ENCODE results near the gene SHB.

The SHB gene, protein sequence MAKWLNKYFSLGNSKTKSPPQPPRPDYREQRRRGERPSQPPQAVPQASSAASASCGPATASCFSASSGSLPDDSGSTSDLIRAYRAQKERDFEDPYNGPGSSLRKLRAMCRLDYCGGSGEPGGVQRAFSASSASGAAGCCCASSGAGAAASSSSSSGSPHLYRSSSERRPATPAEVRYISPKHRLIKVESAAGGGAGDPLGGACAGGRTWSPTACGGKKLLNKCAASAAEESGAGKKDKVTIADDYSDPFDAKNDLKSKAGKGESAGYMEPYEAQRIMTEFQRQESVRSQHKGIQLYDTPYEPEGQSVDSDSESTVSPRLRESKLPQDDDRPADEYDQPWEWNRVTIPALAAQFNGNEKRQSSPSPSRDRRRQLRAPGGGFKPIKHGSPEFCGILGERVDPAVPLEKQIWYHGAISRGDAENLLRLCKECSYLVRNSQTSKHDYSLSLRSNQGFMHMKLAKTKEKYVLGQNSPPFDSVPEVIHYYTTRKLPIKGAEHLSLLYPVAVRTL

DNA sequence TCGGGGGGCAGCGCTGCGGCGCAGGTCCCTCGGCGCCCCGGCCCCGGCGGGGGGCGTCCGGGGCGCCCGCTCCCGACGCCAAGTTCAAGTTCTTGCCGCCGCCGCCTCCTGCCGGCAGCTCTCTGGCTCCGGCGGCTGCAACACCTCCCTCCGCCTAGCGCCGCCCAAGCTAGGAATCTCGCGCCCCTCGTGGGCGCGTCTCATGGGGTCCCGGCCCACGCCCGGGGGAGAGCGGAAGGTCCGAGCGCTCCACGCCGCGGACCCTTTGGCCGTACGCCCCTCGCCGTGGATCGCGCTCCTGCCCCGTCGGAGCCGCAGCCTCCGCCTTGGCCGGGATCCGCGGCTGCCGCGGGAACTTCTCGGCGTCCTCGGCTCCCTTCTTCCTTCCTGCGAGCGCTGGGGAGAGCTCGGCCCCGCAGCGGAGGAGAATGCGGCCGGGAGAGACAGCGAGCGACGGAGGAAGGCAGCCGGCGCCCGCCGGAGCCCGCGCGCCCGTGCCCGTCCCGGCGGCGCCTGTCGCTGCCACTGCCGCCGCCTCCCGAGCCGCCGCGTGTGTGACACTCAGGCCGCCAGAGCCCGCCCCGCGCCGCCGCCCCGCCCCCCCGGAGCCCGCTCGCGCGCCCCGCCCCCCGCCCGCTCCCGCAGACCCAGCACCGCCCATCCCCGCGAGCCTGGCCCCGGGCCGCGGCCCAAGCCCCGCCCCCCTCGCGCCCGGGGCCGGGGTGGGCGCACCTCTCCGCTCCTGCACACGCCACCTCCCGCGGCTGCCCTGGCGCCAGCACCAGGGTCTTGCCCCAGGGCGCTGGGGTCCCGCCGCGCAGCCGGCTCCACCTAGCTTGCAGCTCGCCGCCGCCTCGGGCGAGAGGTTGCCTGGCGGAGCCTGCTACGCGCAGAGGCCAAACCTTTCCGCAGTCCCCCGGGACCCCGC is at the start of gene SHB:
TSS of gene SHB (minus strand) at position 527 of the 928 bp plus-strand sequence. CDS start 582 bp downstream, outside the sequence.
- no peak for DNase-seq

DNA sequence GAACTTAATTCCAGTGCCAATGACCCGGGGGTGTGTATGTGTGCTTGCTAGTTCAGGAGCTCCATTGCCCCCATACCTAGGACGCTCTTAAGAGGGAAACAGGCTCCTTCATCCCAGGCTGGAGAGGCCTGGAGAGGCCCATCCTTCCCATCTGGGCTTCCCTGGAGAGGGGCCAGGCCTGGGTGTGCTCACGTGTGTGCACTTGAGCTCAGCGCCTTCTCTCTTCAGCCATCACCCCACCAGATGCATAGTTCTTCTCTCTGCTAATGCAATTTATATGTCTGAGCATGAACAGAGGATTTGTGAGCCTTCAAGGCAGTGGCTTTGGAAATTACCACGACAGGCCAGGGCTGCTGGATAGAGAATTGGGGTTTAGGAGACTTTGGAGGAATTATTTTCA is 48.6 kb upstream of the SHB start:
- peak; percentile 52 for DNase-seq

DNA sequence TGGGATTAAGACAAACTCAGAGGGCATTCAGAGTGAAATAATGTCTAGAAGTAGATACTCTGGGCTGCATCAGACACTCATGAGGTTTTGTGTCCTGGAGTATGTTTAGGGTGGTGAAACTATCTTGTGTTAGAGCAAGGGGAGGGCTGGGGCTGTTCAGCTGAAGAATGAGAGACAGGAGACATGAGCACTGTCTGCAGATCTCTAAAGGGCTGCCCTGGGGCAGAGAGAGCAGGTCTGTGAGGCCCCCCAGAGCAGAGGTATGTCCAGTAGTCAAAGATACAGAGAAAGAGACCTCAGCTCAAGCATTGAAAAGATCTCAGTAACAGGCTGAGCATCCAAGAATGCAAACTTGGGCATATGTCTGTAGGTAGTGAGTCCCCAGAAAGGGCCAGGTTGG is 45.9 kb upstream of the SHB start:
- no peak for DNase-seq

DNA sequence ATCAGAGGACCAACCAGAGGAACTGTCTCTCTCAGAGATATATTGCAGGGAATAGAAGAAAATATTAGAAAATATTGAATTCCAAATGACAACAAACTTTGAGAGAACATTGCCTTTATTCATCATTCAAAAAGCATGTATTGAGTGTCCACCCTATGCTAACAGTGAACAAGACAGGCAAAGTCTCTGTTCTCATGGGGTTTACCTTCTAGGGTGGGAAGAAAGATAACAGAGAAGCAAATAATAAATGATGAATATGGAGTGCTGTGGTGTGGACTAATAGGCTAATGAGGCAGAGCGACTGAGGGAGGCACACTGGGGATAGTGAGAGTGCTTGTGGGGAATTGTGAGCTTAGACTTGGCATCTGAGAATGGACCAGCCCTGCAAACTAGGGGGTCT is 43.4 kb upstream of the SHB start:
- no peak for DNase-seq

DNA sequence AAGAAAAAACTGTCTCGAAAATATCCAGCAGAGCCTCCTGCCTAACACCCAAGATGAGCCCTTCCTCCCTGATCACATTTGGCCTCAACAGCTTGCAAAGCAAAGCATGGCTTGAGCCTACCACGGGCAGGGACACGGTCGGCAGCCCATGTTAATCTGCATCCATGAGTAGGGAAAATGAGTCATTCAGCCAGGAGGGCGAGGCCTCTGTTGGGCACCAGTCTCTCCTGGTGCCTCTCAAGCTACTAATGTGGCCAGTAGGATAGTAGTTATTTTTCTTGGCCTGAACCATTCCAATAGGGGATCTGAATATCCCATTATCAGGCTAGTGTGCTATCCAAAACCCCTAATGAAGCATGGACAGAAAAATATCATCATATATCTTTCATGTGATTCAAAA is 43.0 kb upstream of the SHB start:
- no peak for DNase-seq

DNA sequence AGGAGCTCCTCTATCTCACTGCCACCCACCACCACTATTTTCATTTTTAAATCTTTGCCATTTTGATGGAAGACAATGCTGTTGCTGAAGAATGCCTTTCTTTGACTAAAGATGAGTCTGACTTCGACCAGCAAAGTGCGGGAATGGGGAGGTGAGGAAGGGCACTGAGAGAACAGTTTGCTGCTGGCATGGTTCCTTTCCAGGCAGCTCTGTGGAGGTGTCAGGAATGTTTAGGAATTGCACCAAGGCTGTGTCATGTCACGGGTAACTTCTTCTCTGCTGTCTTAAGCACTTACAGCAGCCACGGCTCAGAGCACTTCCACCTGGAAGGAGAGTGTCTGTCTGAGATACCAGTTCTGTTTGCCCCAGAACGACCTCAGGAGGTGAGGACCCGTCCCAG is 41.4 kb upstream of the SHB start:
- no peak for DNase-seq

DNA sequence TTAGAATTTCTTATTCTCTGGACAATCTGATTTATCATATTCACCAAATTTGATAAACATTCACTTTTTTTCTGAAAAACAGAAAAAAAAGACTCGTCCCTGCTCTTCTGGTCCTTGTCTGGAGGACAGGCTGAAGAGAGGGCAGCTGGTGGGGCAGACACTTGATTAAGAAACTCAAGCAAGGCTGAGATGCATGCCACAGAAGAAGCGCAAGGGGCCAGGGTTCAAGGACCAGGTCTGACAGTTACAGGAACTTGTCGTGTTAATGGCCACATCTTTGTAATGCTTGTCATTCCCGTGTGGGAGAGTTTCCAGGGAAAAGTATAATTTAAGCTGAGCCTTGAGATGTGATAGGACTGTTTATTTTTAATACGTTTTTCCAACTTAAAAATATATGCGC is 40.6 kb upstream of the SHB start:
- DNase-seq = no peak

DNA sequence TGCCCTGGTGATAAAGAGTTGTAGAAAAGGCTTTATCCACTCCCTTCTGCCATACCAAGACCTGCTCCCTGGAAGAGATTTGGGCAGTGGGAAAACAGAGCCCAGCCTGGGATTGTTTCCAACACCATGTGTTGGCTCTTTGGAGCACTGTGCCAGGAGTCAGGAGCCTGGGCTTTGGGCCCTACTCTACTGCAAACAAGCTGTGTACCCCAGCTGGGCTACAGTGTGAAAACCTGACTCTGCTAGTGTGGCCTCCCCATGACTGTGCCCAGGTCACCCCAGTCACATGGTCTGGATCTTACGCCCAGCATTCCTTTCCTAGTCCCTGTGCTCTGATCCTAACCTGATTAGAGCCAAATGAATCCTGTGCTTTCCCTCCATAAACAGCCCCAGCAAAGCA is 39.3 kb upstream of the SHB start:
- DNase-seq = no peak

DNA sequence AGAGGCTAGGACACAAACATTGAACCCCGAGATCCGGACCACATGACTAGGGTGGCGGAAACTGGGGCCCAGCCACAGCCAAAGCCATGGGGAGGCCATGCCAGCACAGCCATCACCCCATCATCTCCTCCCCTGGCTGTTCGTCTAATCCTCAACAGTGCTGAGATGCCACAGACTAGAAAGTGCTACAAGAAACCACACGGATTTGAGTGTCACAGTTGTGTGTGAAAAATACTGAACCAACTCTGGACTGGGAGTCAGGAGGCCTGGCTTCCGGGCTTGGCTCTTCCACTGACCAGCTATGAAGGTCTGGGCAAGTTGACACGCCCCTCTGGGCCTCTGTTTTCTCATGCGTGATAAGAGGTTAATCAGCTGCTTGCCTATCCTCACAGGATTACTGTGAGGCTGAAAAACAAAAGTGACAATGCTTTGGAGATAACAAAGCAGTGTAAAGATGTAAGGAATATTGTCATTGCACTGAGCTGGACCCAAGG is 38.8 kb upstream of the SHB start:
- DNase-seq = no peak

DNA sequence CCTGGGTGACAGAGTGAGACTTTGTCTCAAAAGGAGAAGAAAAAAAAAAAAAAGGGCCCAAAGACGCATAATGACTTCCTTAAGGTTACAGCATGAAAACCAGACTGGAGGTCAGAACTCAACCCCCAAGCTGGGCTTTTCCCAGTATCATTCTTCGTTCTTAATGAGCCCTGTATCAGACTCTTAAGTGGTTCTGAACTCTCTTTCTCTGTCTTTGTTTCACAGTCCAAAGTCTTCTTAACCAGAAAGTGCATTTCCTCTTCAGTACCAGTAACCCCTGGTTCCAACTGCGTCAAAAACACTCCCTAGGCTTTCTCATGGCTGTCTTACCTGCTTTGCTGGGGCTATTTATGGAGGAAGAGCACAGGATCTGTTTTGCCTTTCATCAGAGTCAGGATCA is 38.4 kb upstream of the SHB start:
- DNase-seq = no peak

DNA sequence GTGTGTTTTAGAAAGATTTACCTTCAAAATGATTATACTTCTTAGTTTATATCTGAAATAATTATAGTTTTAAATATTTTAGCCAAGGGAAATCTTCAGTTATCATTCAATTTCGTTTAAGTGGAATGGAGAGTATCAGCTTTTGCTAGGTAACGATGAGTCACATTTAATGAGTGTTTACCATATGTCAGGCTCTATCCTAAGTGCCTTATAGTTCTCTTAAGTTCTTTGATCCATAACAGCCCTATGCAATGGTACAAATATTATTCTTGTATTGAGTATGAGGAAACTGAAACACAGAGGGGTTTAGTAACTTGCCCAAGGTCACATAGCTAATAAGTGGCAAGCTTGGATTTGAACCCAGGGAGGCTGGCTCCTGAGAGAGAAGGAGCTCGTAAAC is 37.5 kb upstream of the SHB start:
- DNase-seq = peak; percentile 16

DNA sequence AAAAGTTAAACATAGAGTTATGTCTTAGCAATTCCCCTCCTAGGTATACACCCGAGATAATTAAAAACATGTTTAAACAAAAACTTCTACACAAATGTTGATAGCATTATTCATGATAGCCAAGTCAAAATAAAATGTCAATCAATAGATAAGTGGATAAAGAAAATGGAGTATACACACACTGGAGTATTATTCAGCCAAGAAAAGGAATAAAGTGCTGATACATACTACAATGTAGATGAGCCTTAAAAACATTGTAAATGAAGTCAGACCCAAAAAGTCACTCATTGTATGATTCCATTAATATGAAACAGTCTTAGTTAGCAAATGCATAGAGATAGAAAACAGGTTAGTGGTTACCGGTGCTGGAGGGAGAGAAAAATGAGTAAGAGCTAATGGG is 34.3 kb upstream of the SHB start:
- DNase-seq = no peak

DNA sequence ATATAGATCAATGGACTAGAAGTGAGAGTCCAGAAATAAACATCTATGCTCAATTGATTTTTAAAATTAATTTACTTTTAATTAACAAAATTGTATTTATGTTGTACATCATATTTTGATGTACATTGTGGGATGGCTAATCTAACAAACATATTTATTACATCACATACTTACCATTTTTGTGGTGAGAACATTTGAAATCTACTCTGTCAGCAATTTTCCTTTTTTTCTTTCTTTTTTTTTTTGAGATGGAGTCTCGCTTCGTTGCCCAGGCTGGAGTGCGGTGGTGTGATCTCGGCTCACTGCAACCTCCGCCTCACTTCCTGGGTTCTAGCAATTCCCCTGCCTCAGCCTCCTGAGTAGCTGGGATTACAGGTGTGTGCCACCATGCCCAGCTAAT is 32.4 kb upstream of the SHB start:
- DNase-seq = no peak

DNA sequence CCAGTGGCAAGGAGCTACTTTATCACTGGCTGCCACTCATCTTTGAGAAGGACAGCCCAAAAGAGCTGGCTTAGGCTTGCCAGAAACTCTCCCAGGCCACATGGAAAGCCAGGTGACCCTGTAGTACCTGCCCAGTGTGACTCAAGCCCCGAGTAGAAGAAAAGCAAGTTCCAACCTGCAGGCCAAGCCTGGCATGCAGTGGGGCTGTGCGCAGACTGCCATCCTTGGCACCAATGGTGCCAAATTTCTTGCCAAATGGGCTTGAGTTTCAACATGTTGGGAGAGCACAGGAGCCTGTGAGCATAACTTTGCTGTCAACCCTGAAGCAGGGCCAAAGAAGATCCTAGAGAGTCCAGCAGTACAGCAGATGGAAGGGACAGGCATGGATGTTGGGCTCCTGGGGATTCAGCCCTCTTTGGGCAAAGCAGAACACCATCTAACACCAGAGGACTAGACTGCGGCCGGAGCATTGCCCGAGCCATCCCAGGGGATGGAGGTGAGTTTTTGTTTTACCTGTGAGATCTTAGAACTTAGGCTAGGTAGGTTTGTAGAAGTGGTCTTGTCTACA is 27.3 kb upstream of the SHB start:
- no peak for DNase-seq

DNA sequence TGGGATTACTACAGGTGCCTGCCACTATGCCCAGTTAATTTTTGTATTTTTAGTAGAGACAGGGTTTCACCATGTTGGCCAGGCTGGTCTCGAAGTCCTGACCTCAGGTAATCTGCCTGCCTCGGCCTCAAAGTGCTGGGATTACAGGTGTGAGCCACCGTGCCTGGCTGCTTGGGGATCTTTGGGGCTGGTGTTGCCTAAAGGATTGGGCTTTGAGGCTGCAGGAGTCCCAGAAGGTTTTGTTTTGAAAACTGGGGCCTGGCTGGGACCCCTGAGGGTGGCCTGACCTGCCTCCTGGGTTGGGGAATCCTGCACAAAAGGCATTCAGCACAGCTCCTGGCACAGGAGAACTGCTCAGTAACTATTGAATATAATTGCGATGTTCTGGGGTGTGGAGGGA is 25.1 kb upstream of the SHB start:
- DNase-seq = no peak

DNA sequence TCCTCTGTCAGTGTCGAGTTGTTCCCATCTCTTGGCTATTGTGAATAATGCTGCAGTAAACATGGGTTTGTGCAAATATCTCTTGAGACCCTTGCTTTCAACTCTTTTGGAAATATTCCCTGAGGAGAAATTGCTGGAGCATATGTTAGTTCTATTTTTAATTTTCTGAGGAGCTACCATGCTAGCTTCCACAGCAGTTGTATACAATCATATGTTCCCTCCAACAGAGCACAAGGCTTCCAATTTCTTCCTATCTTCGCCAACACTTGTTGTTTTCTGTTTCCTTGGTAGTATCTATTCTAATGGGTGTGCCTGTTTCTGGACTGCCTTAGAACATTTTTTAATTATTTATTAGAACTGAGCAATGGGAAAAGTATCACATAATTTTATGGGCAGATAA is 23.6 kb upstream of the SHB start:
- no peak for DNase-seq

DNA sequence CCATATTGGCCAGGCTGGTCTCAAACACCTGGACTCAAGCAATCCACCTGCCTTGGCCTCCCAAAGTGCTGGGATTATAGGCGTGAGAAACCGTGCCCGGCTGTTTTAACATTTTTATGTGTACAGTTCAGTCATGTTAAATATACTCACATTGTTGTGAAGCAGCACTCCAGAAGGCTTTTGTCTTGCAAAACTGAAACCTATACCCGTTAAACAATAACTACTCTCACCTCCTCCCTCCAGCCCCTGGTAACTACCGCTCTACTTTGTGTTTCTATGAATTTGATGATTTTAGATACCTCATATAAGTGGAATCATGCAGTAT is 23.1 kb upstream of the SHB start:
- DNase-seq = no peak

DNA sequence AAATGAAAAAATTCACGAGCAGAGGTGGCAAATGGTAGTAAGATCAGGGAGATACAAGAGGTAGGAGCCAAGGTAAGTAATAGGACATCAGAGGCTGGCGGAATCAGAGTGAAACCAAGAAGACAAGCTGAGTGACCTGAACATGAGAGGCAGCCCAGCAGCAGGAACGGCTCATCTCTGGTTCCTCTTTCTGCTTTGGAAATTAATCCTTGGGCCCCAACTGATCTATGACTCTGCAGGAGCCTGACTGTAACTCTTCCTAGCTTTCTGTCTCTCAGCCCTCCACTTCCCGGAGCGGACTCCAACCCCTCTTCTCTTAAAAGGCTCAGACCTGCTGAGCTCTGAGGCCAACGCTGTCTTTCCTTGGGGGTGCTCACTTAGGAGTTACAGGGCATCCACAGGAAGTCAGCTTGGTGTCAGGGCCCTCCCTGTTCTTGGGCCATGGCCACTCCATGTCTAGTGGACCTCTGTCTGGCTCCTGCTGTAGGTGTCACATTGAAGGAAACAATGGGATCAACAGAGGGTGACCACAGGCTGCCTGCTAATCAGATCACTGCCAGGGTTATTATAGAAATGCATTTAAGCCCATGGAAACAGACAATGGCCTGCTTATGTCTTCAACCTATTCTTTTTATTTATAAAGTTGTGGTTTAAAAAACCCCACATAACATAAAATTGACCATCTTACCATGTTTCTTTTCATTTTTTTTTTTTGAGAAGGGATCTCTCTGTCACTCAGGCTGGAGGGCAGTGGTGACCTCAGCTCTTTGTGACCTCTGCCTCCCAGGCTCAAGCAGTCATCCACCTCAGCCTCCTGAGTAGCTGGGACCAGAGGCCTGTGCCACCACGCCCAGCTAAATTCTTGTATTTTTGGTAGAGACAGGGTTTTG is 22.5 kb upstream of the SHB start:
- no peak for DNase-seq

DNA sequence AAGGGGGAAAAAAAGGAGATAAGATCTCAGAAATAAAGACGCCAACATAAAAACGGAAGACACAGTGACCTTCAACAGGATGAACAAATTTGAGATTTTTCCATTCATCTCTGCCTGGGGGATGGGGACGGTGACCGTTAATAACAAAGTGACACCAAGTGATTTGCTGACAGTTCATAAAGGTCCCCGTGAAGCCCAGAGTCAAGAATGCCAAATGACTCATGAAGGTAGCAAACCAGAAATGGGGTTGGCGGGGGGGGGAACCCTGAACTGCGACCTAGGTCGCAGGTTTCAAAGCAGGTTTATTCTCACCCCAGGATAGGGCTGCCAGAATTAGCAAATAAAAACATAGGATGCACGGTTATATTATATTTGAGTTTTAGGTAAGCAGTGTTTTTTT is 21.1 kb upstream of the SHB start:
- no peak for DNase-seq

DNA sequence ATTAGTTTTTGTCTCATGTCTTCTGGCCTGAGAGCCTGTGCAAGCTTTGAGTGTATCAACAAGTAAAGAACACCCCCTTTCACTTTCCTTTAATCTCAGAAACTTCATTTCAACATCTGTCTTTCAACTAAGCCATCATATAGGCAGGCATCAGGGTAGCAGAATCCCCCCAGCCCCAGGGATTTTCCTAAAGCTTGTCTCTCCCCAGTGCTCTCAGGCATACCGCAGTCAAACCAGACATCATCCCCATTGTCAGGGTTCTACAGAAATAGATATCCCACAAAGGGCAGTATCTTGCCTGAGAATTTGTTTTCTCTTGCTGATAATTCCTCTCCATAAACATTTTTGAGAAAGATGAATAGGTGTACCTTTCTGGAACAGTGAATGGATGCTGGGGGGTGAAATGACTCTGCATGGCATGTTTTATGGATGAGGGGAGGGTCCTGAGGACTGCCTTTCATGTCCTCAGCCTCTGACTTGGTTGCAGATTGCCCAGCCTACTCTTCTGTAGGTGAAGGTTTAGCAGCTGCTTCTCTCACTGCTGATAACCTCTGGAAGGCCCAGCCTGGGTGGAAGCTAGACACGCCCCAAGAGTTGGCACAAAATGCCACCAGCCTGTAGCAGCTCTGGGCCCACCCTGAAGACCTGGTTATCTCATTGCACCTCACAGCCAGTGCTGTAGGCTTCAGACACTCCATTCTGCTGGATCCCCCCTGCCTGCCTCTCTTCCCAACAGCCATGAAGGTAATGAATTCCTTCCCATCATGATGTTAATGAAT is 20.5 kb upstream of the SHB start:
- no peak for DNase-seq

DNA sequence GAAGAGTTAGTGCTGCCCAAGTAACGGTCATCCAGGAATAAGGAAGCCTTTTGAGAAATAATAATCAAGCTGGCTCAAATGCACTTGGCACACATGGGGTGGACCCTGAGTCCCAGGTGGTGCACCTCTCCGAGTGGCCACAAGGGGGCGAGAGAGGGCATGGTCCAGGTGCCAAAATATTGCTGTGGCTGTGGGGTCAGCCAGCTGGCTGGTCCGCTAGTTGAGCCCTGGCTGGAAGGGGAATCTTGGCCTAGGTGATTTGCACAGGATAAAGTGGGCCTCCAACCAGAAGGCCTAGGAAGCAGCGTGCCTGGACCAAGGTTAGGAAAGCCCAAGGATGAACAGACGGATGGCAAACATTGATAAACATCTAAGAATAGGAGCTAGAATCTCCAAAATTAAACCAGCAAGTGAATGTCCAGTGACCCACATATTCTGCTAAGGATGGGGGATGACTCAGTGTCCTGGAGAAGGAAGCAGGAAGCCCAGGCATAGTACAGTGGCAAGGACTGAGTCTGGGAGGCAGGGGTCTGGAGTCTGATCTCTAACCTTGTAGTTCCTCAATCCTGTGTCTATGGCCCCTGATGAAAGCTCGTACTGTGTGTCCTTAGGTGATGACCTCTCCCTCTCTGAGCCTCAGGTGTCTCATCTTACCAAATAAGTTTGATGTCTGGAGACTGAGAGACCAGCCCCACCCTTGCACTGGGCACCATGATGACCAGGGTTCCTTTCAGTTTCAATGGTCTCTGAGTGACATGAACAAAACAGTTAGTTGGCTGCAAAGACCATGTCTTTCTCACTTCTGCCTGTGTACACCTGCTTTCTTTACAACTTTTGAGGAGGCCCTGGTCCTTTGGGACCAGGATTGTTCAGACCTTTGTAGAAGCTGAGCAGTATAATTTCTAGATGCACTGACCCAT is 19.2 kb upstream of the SHB start:
- no peak for DNase-seq

Data from DMS 273 treated with DMSO at 0.1 percent for 48 hours (cell line).